Gastroesophageal sphincter (tissue), 3 donors: ENCODE measurements around the gene PABPN1.

Source experiments
- CTCF ChIP-seq, 4 experiments: fragments of 200-600 bp in 2 of 4; fragments of 450-650 bp in 2 of 4; sonication (generic) in 1 of 4; IDR thresholded peaks; one replicate each; pipeline ENCODE4 v1.5.1; 2017 to 2019; ENCODE audit warnings: antibody characterized with exemption in 4 of 4, mild to moderate bottlenecking in 2 of 4, moderate library complexity in 2 of 4
- EP300 ChIP-seq: sonication (generic); formaldehyde crosslinking; IDR thresholded peaks from one replicate; pipeline ENCODE4 v1.6.1; 2017; ENCODE audit warnings: antibody characterized with exemption, mild to moderate bottlenecking
- POLR2A ChIP-seq, 2 donors: fragments of 450-650 bp; IDR thresholded peaks; one replicate each; pipeline ENCODE4 v1.6.1; 2017; ENCODE audit warnings: antibody characterized with exemption in 2 of 2, mild to moderate bottlenecking in 2 of 2, moderate library complexity in 1 of 2

GRCh38 chr14:23359167-23359626, 37.9 kb downstream of the PABPN1 start:
- TF ChIP-seq POLR2A (IDR thresholded peaks at IDR 0.05) (no peak), CTCF (IDR thresholded peaks at IDR 0.05) (no peak), EP300 (no peak)
